ENCODE measurements around the gene UXS1.
"Not testable (repeated sequence)": the region's sequence is repeated elsewhere in the genome, so short reads cannot be mapped to it uniquely, and the experiment has no call there.

GRCh38 chr2:106222057-106222456 is 28.0 kb upstream of the UXS1 start:
- TF ChIP-seq CTCF, POLR2A (IDR thresholded peaks at IDR 0.05): not testable (repeated sequence)
